PC-3 (cell line): ENCODE data around the gene RENBP. TPM values are rescaled to one million over a fixed set of nuclear protein-coding genes. Genes with fewer than 3 reads are reported as not detected.

Source experiments
- ATAC-seq: fragments of 200-7000 bp; cut with Tn5 transposase; 2 replicates; pipeline ENCODE4 v1.9.1; 2020; ENCODE audit warnings: mild to moderate bottlenecking, moderate library complexity
- BruUV-seq: library from RNA; stranded (reverse); fragments of 400-500 nt; replicated peaks from 2 replicates; lab custom pipeline; 2021; lab: Mats Ljungman, UMichigan
- CTCF ChIA-PET: fragments of 300-600 bp; sonication (Branson Sonifier 250); formaldehyde crosslinking; loops from one replicate; lab custom pipeline; 2022; ENCODE audit warnings: antibody characterized with exemption; lab: Charles Lee
- POLR2A ChIA-PET: fragments of 300-600 bp; sonication (Branson Sonifier 250); formaldehyde crosslinking; loops from one replicate; lab custom pipeline; 2022; ENCODE audit warnings: antibody characterized with exemption; ENCODE audit not compliant: unreplicated experiment; lab: Charles Lee
- DNase-seq: peaks from one replicate; pipeline ENCODE4 v3.0.0-alpha.2; 2015
- H2AFZ ChIP-seq: fragments of 300-600 bp; sonication (generic); 2 replicates; pipeline ENCODE4 v1.6.0; 2016; ENCODE audit warnings: antibody characterized with exemption, low read length
- H3F3A ChIP-seq: fragments of 300-600 bp; sonication (generic); one replicate; pipeline ENCODE4 v1.6.0; 2017; ENCODE audit warnings: antibody characterized with exemption, low read length, control low read depth, mild to moderate bottlenecking; ENCODE audit not compliant: unreplicated experiment
- H3K27ac ChIP-seq: fragments of 300-600 bp; sonication (generic); 2 replicates; pipeline ENCODE4 v1.5.1; 2016; ENCODE audit warnings: mild to moderate bottlenecking, low read length
- H3K27me3 ChIP-seq: fragments of 300-600 bp; sonication (generic); 2 replicates; pipeline ENCODE4 v1.6.1; 2016; ENCODE audit warnings: low read length, mixed read lengths
- H3K36me3 ChIP-seq: fragments of 300-600 bp; sonication (generic); 2 replicates; pipeline ENCODE4 v1.6.1; 2016; ENCODE audit warnings: low read depth, mixed run types, low read length, mixed read lengths
- H3K4me1 ChIP-seq: fragments of 300-600 bp; sonication (generic); 2 replicates; pipeline ENCODE4 v1.5.1; 2016; ENCODE audit warnings: low read length; ENCODE audit not compliant: insufficient read depth
- H3K4me2 ChIP-seq: fragments of 300-600 bp; sonication (generic); 2 replicates; pipeline ENCODE4 v1.6.0; 2016; ENCODE audit warnings: low read length
- H3K4me3 ChIP-seq: fragments of 300-600 bp; sonication (generic); 2 replicates; pipeline ENCODE4 v1.5.1; 2016; ENCODE audit warnings: mild to moderate bottlenecking, low read length, mixed read lengths
- H3K79me2 ChIP-seq: fragments of 300-600 bp; sonication (generic); 2 replicates; pipeline ENCODE4 v1.6.1; 2017; ENCODE audit warnings: low read length, mixed read lengths
- H3K9ac ChIP-seq: fragments of 300-600 bp; sonication (generic); 2 replicates; pipeline ENCODE4 v1.6.0; 2016; ENCODE audit warnings: mild to moderate bottlenecking, low read length
- H3K9me2 ChIP-seq: fragments of 300-600 bp; sonication (generic); replicated peaks from 2 replicates; pipeline ENCODE4 v1.6.1; 2016; ENCODE audit warnings: mixed run types, low read length, mixed read lengths
- H3K9me3 ChIP-seq: fragments of 300-600 bp; sonication (generic); 2 replicates; pipeline ENCODE4 v1.6.1; 2016; ENCODE audit warnings: low read length, mixed read lengths
- H4K20me1 ChIP-seq: fragments of 300-600 bp; sonication (generic); 2 replicates; pipeline ENCODE4 v1.6.1; 2016; ENCODE audit warnings: low read length, mixed read lengths
- CTCF ChIP-seq: fragments of 300-600 bp; sonication (generic); conservative IDR thresholded peaks from 2 replicates; pipeline ENCODE4 v1.5.1; 2017; ENCODE audit warnings: antibody characterized with exemption, low read depth, mild to moderate bottlenecking, low read length
- EZH2 ChIP-seq: fragments of 300-600 bp; sonication (generic); IDR thresholded peaks from one replicate; pipeline ENCODE4 v1.6.1; 2017; ENCODE audit warnings: antibody characterized with exemption, mild to moderate bottlenecking, low read length; ENCODE audit not compliant: unreplicated experiment
- EZH2phosphoT487 ChIP-seq: fragments of 300-600 bp; sonication (generic); IDR thresholded peaks from 2 replicates; pipeline ENCODE4 v1.6.1; 2018; ENCODE audit warnings: mild to moderate bottlenecking, antibody characterized with exemption, low read length, borderline replicate concordance
- intact Hi-C: fragments of 100-400 bp; cut with micrococcal nuclease; formaldehyde crosslinking; loops from 2 replicates; pipeline ENCODE4 v1.9.0; 2023
- total RNA-seq: library from RNA; depleted of rRNA; stranded (reverse); fragments of >200 nt; gene quantifications from 2 replicates; pipeline ENCODE4 v1.2.3, GENCODE V29; 2014

RENBP gene
- total RNA-seq, 1 experiment from 2014 or later, result not detected

- no peak overlapping the region for H2AFZ ChIP-seq
- CTCF ChIA-PET, result no interaction called here
- no peak overlapping the region for H3K27ac ChIP-seq
- no TSS peak for BruUV-seq
- no peak overlapping the region for H3K4me2 ChIP-seq
- no peaks in the 10 kb centered on the region for H3K36me3 ChIP-seq
- H3K9me3 ChIP-seq, result no peaks in the 10 kb centered on the region
- DNase-seq (no peak), ATAC-seq (no peak)
- no peaks in the 10 kb centered on the region for H3K79me2 ChIP-seq
- no peak overlapping the region for H3K4me3 ChIP-seq
- H3K9ac ChIP-seq, result no peak overlapping the region
- no peaks in the 10 kb centered on the region for H3K9me2 ChIP-seq
- H3K27me3 ChIP-seq, result peaks cover 6% of the 10 kb centered on the region; the same call in 1 of the 2 replicates
- peaks cover 9% of the 10 kb centered on the region; the same call in 1 of the 2 replicates for H3K4me1 ChIP-seq
- H4K20me1 ChIP-seq, result no peaks in the 10 kb centered on the region
- no peak for TF ChIP-seq EZH2
- no peak for TF ChIP-seq EZH2phosphoT487
- no peak for TF ChIP-seq CTCF
- POLR2A ChIA-PET, result no interaction called here
- intact Hi-C loops, result no loop called here
- no peaks in the 10 kb centered on the region for H3F3A ChIP-seq
Measured at GRCh38 chrX:153888344-153888743, 56.1 kb downstream of the RENBP start.

- Histone ChIP-seq H3K27me3 (peaks cover 6% of the 10 kb centered on the region; the same call in 1 of the 2 replicates), H3K9me2 (no peaks in the 10 kb centered on the region), H3K36me3 (no peaks in the 10 kb centered on the region), H3K4me3 (no peak overlapping the region), H4K20me1 (no peaks in the 10 kb centered on the region), H3K79me2 (no peaks in the 10 kb centered on the region), H3K4me1 (peaks cover 9% of the 10 kb centered on the region; the same call in 1 of the 2 replicates), H3K9me3 (no peaks in the 10 kb centered on the region), H3K27ac (no peak overlapping the region), H3K9ac (no peak overlapping the region), H3K4me2 (no peak overlapping the region), H3F3A (no peaks in the 10 kb centered on the region), H2AFZ (no peak overlapping the region)
- no peak for DNase-seq
- POLR2A ChIA-PET, result no interaction called here
- TF ChIP-seq EZH2phosphoT487, result no peak
- no peak for TF ChIP-seq EZH2
- no peak for TF ChIP-seq CTCF
- no TSS peak for BruUV-seq
- intact Hi-C loops, result no loop called here
- ATAC-seq, result no peak
- CTCF ChIA-PET, result no interaction called here
Measured at GRCh38 chrX:153887385-153887784, 57.1 kb downstream of the RENBP start.

- no peak for TF ChIP-seq EZH2
- no peak for TF ChIP-seq EZH2phosphoT487
- no peak for TF ChIP-seq CTCF
- Histone ChIP-seq H2AFZ (no peak overlapping the region), H3K9me2 (no peaks in the 10 kb centered on the region), H3F3A (no peaks in the 10 kb centered on the region), H3K9me3 (no peaks in the 10 kb centered on the region), H4K20me1 (no peaks in the 10 kb centered on the region), H3K36me3 (no peaks in the 10 kb centered on the region), H3K4me2 (no peak overlapping the region), H3K79me2 (no peaks in the 10 kb centered on the region), H3K27ac (no peak overlapping the region), H3K27me3 (peaks cover 6% of the 10 kb centered on the region; the same call in 1 of the 2 replicates), H3K4me3 (no peak overlapping the region), H3K9ac (no peak overlapping the region), H3K4me1 (peaks cover 9% of the 10 kb centered on the region; the same call in 1 of the 2 replicates)
- no TSS peak for BruUV-seq
- ATAC-seq (no peak), DNase-seq (no peak)
- CTCF ChIA-PET, result no interaction called here
- POLR2A ChIA-PET, result no interaction called here
- intact Hi-C loops, result no loop called here
Measured at GRCh38 chrX:153886915-153887314, 57.5 kb downstream of the RENBP start.
